ENCODE results near the gene RAMACL.

Gene RAMACL

DNA sequence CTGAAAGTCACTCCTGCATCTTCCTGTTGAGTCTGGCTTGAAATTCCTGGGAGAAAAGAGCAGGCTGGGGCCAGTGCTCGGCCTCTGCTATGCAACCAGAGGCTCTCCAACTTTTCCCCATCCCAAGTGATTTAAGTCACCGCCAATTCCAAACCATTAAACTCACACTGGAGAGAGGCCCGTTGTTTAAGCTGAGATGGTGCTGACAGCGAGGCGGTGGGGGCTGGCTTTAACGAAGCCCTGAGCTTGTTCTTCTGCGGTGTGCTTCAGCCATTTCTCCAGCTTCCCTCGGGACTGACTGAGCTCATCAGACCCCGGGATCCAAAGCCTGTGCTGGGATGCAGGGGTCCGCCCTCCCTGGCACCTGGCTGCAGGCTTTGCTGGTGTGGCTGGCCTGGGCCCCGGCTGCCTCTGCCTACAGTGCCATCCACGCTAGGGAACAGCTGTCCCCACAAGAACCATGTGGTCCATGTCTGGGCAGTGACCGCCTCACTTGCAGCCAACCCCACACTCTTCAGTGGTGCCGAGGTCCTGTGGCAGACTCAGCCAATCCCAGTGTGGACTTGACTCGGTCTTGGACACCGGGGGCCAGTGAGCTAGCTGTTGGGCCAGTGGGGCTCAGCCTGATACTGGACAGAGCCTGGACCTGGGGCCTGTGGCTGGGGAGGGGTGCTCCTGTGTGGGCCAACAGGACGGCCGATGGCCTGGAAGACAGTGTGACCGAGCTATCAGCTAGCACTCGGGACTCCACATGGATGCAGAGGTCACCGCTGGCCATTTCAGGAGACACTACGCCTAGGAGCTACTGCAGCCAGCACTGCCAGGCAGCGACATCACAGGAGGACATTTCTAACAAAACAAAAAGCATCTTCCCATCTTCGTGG lies 21.2 kb downstream of the RAMACL start:
- DNase-seq = no peak
- H3K36me3 ChIP-seq = no peaks in the 10 kb centered on the region

GRCh38 chr6:166563805-166564204 lies 22.7 kb downstream of the RAMACL start:
- TF ChIP-seq, protein P1, sequence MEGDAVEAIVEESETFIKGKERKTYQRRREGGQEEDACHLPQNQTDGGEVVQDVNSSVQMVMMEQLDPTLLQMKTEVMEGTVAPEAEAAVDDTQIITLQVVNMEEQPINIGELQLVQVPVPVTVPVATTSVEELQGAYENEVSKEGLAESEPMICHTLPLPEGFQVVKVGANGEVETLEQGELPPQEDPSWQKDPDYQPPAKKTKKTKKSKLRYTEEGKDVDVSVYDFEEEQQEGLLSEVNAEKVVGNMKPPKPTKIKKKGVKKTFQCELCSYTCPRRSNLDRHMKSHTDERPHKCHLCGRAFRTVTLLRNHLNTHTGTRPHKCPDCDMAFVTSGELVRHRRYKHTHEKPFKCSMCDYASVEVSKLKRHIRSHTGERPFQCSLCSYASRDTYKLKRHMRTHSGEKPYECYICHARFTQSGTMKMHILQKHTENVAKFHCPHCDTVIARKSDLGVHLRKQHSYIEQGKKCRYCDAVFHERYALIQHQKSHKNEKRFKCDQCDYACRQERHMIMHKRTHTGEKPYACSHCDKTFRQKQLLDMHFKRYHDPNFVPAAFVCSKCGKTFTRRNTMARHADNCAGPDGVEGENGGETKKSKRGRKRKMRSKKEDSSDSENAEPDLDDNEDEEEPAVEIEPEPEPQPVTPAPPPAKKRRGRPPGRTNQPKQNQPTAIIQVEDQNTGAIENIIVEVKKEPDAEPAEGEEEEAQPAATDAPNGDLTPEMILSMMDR (IDR thresholded peaks at IDR 0.05; ENCODE audit: low read depth, low read length) = no peak
- no peaks in the 10 kb centered on the region for H3K36me3 ChIP-seq
- H3K27ac ChIP-seq = no peak overlapping the region
- no peak overlapping the region for H3K4me3 ChIP-seq (ENCODE audit: low read depth, low read length)
- no peaks in the 10 kb centered on the region for H3K27me3 ChIP-seq (ENCODE audit: insufficient read depth, low read depth, severe bottlenecking)
- no peak for DNase-seq
- no peaks in the 10 kb centered on the region for H3K9me3 ChIP-seq (ENCODE audit: severe bottlenecking)

More for the DNA sequence above, 21.2 kb downstream of the RAMACL start:
- Histone ChIP-seq H3K27ac (no peak overlapping the region), H3K9me3 (ENCODE audit: severe bottlenecking) (no peaks in the 10 kb centered on the region), H3K4me3 (ENCODE audit: low read depth, low read length) (no peak overlapping the region), H3K27me3 (ENCODE audit: insufficient read depth, low read depth, severe bottlenecking) (no peaks in the 10 kb centered on the region)
- TF ChIP-seq, protein P1 (IDR thresholded peaks at IDR 0.05; ENCODE audit: low read depth, low read length) = no peak

DNA sequence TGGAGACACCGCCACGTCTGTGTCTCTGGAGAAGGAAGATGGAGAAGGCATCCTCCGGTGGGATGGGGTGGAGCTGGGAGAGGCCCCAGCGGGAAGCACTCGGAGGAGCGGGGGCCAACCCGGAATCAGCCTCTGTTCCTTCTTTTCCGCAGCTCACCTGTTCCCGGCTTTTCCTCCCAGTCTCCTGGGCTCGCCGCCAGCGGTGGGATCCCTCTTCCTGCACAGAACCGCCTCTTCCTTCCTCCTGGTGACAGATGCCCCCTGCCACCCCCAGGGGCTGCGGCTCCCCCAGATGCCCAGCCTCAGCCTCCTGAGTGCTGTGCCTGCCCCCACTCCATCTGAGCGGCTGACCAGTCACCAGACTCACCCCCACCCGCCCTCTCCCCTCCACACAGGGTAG lies 23.3 kb downstream of the RAMACL start:
- Histone ChIP-seq H3K9me3 (ENCODE audit: severe bottlenecking) (no peaks in the 10 kb centered on the region), H3K27ac (no peak overlapping the region), H3K4me3 (ENCODE audit: low read depth, low read length) (no peak overlapping the region), H3K36me3 (no peaks in the 10 kb centered on the region), H3K27me3 (ENCODE audit: insufficient read depth, low read depth, severe bottlenecking) (no peaks in the 10 kb centered on the region)
- TF ChIP-seq, protein P1 (IDR thresholded peaks at IDR 0.05; ENCODE audit: low read depth, low read length) = no peak
- no peak for DNase-seq

DNA sequence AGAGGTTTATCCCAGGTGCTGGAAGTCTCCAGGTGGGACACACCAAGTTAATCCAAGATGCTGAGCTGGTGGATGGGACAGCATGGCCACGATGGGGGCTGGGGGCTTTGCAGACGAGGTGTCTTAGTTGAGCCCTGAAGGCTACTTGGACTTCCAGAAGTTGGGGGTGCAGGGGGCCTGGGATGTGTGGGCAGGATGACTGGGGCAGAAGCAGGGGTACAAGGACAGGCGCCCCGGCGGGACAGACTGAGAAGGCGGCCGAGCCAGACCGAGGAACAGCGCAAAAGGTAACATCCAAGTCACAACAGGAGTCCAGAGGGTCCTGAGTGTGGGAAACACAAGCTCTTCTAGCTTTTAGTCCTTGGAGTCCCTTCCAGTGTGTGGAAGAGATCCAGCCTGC lies 23.8 kb downstream of the RAMACL start:
- H3K27ac ChIP-seq = no peak overlapping the region
- no peaks in the 10 kb centered on the region for H3K27me3 ChIP-seq (ENCODE audit: insufficient read depth, low read depth, severe bottlenecking)
- H3K9me3 ChIP-seq (ENCODE audit: severe bottlenecking) = no peaks in the 10 kb centered on the region
- no peak overlapping the region for H3K4me3 ChIP-seq (ENCODE audit: low read depth, low read length)
- TF ChIP-seq, protein P1 (IDR thresholded peaks at IDR 0.05; ENCODE audit: low read depth, low read length) = no peak
- H3K36me3 ChIP-seq = no peaks in the 10 kb centered on the region
- DNase-seq = no peak

GRCh38 chr6:166561771-166562359 lies 24.6 kb downstream of the RAMACL start:
- no peaks in the 10 kb centered on the region for H3K36me3 ChIP-seq
- TF ChIP-seq, protein P1 (IDR thresholded peaks at IDR 0.05; ENCODE audit: low read depth, low read length) = no peak
- H3K9me3 ChIP-seq (ENCODE audit: severe bottlenecking) = no peaks in the 10 kb centered on the region
- no peaks in the 10 kb centered on the region for H3K27me3 ChIP-seq (ENCODE audit: insufficient read depth, low read depth, severe bottlenecking)
- no peak overlapping the region for H3K4me3 ChIP-seq (ENCODE audit: low read depth, low read length)
- no peak for DNase-seq
- H3K27ac ChIP-seq = no peak overlapping the region

Measured in WERI-Rb-1 (cell line).